NCI-H524 (cell line): ENCODE results near the gene ANO9.

Experiments
- DNase-seq, 2 experiments: peaks; one replicate each; lab custom pipeline; 2025; lab: John Stamatoyannopoulos, UW

ANO9 gene

DNA sequence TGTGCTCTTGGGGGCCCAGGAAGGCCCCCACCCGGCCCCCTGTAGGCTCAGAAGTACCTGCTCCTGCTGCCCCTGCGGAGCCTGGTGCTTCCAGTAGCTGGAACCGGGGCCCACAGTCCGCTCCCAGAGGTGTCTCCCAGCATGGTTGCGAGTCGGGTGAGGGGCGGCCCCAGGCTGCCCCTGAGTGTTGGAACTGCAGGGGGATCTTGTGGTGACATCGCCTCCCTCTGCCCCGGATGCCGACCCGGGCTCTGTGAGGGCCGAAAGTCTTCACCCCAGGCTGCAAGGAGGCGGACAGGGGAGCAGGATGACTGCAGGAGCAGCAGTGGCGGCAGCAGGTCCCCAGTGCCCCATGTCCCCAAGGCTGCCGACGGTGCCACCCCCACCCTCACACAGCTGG, 57.3 kb downstream of the ANO9 start:
- no peak for DNase-seq

DNA sequence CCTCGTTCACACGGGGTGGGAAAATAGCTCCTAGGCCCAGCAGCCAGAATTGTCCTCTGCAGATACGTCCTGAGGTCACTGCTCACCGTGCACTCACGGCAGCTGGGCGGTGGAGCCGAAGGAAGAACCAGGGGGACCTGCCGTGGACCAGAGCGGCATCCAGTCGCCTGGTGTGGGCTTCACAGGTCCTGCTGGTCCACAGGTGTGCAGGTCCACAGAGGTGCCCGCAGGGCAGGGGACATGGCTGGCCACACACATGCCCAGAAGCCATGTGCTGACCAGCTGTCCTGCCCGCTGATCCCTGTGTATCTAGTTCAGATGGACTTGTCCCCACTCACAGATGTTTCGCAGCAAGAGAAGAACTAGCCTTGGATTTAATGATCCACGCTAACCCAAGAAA, 58.4 kb downstream of the ANO9 start:
- no peak for DNase-seq

DNA sequence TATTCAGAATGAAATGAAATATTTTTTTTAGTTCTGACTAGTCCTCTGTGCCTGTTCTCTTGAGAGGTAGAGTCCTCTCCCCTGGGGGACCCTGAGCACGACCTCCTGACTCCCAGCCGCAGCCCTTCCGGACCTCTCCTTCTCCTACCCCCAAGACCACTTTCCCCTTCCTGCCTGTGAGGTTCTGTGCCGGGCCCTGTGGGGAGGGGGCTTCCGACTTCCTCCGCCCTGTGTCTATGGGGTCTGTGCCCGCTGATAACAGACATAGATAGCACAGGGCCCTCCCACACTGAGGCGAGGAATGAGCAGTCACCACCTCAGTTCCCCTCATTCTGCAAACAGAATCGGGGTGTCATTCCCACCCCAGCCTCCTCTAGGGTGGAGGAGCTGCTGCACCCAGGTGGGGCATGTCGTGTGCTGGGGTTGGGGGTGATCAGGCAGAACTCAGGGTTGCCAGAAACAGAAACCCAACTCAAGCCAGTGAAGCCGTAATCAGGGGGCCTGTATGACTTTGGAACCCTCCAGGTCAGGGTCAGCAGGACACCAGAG, 59.7 kb downstream of the ANO9 start:
- no peak for DNase-seq

DNA sequence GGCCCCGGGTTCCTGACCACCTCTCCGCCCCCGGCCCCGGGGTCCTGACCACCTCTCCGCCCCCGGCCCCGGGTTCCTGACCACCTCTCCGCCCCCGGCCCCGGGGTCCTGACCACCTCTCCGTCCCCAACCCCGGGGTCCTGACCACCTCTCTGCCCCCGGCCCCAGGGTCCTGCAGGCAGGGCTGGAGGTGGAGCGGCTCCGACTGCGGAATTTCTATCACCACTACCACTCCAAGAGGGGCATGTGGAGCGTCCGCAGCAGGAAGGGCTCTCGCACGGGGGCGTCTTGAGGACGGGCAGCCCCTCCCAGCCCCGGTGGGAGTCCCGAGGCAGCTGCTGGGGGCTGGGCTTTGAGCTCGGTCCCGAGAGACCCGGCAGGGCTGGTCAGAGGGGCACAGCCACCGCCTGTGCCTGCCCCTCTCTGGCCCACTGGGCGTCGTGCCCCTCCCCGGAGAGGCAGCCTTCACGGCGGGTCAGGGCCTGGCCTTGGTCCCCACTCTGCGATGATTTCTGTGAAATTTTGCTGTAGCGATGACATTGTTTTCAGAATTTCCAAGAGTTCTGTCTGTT, 60.2 kb downstream of the ANO9 start:
- no peak for DNase-seq

DNA sequence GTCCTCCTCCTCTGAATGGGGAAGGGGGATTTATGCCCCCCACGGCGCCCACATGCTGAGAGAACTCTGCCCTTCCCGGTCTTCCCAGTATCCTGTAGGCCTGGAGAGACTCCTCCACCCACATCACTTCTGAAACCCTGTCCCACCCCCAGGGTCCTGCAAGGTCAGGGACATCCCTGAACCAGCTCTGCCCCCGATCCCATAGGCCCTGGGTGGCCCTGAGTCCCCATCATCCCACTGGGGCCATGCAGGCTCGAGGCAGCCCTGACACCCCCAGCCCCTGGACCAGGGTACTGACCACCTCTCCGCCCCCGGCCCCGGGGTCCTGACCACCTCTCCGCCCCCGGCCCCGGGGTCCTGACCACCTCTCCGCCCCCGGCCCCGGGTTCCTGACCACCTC, 60.8 kb downstream of the ANO9 start:
- no peak for DNase-seq

DNA sequence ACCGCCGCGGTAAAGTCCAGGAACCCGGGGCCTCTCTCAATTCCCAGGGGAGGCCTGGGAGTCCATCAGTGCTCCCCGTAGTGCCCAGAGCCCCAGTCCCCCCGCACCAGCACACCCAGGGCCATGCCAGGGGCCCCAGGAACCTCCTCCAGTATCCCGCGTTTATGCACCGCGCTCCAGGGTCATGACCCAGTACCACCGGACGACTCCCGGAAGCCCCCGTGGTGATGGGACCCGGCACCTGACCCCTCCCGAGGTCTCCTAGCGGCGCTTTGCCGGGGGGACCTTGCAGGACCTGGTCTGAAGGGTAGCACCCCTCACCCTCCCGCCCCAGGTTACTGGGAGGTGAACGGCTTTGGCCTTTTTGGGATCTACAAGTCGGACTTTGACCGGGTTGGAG, 61.3 kb downstream of the ANO9 start:
- DNase-seq: no peak

DNA sequence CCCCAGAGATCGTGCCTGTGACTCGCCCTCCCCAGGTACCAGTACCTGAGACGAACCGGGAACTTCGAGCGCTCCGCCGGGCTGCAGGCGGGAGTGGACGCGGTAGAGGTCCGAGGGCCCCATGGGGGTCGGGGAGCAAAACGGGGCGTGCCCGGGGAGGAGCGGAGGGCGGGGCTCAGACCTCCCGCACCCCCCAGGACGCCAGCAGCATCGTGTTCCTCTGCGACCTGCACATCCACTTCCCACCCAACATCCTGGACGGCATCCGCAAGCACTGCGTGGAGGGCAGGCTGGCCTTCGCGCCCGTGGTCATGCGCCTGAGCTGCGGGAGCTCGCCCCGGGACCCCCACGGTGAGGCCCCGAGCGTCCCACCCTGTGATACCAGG, 61.7 kb downstream of the ANO9 start:
- DNase-seq: no peak

DNA sequence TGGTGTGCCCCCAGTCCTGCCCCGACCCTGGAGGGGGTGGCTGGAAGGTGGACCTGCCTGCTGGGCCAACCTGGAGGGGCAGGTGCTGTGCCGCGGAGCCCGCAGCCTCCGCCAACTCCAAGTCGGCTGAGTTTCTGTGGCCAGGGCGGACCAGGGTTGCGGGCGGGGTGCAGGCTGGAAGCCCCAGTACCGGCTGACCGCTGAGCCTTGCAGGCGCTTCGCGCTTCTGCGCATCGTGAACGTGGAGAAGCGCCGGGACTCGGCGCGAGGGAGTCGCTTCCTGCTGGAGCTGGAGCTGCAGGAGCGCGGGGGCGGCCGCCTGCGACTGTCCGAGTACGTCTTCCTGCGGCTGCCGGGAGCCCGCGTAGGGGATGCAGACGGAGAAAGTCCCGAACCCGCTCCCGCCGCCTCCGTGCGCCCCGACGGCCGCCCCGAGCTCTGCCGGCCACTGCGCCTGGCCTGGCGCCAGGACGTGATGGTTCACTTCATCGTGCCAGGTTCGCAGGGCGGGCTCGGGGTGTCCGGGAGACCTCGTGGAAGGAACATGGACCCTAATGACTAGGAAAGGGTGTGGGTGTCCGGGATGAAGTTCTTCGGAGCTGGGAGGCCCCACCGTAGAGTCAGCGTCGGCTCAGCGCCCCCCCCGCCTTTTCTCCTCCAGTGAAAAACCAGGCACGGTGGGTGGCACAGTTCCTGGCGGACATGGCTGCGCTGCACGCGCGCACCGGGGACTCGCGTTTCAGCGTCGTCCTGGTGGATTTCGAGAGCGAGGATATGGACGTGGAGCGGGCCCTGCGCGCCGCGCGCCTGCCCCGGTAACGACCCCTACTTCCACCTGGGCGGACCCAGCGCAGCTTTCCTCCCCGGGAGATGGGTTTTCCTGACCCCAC, 62.4 kb downstream of the ANO9 start:
- DNase-seq: no peak

DNA sequence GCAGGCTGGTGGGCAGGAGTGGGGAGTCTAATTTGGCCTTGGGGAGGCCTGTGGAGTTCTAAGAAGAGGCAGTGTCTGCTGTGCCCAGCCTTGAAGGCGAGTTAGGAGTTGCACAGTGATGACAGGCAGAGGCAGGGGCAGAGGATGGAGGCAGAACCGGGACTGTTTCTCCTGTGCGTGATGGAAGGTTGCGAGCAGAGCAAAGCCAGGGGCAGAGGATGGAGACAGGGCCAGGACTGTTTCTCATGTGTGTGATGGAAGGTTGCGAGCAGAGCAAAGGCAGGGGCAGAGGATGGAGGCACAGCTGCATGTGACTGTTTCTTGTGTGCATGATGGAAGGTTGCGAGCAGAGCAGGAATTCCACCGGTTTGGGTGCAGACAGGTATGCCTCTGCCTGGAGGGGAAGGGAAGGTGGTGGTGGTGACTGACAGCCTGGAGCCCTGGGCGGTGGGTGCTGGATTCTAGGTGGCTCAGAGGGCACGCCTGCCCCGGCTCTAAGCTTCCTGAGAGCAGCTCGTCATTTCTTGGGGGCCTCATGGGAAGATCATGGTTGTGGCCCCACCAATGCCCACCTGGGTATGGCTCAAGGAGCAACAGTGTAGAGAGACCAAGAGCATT, 63.8 kb downstream of the ANO9 start:
- no peak for DNase-seq

DNA sequence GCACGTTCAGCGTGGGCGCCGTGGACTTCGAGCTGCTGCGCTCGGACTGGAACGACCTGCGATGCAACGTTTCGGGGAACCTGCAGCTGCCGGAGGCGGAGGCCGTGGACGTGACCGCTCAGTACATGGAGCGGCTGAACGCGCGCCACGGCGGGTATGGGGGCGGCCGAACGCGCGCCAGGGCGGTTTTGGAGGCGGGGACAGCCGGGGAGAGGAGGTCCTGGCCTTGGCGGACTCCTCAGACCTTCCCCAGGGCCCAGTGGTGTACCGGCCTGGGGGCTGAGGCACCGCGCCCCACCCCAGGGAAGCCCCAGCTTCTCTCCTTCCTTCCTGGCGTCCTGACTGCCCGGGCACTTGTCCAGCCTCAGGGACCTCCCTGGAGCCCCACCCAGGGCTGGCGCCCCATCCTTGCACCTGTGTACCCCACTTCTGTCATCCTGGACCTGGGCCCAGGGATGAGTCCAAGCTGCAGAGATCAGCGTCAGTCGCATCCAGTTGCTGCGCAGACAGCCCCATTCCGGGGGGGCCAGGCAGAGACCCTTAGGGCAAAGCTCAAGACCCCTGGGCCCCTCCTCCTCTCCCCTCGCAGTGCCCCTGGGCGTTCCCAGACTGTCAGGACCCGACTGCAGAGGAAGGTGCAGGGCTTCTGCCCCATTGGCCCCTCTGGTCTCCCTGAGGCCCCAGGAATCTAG, 64.5 kb downstream of the ANO9 start:
- no peak for DNase-seq

DNA sequence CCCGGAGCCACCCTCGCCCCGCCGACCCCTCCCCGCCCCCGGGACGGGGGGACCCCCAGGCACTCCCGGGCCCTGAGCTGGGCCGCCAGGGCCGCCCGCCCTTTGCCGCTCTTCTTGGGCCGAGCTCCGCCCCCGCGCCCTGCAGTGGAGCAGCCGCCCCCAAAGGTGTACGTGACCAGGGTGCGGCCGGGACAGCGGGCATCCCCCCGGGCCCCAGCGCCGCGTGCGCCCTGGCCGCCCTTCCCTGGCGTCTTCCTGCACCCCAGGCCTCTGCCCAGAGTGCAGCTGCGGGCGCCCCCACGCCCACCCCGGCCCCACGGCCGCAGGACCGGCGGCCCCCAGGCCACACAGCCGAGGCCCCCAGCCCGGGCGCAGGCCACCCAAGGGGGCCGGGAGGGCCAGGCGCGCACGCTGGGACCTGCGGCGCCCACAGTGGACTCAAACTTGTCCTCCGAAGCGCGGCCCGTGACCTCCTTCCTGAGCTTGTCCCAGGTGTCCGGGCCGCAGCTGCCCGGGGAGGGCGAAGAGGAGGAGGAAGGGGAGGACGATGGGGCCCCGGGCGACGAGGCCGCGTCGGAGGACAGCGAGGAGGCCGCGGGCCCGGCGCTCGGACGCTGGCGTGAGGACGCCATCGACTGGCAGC, 65.2 kb downstream of the ANO9 start:
- DNase-seq: no peak

DNA sequence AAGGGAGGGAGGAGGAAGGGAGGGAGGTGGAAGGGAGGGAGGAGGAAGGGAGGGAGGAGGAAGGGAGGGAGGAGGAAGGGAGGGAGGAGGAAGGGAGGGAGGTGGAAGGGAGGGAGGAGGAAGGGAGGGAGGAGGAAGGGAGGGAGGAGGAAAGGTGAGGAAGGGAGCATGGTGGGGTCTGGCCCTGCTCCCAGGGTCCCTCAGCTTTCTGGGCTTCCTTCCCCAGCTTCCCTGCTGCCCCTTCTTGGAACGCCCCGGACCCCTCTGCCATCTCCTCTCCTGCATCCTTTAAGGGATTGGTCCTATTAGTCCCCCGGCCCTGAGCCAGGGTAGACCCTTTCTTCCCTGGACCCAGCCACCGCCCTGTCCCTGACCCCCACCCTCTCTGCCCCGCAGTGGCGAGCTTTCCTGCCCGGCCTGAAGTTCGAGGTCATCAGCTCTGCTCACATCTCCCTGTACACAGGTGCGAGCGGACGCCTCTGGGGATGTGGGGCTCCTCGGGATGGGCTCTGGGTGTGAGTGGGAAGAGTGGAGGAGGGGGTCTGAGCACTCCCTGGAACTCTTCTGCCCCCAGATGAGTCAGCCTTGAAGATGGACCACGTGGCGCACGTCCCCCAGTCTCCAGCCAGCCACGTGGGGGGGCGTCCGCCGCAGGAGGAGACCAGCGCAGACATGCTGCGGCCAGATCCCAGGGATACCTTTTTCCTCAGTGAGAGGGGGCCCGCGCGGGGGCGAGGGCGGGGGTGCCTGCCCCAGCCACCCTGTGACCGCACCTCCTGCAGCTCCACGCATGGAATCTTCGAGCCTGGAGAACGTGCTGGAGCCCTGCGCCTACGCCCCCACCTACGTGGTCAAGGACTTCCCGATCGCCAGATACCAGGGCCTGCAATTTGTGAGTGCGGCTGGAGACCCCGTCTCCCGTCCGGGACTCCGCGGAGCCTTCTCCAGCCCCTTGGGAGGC, 66.5 kb downstream of the ANO9 start:
- DNase-seq: no peak

DNA sequence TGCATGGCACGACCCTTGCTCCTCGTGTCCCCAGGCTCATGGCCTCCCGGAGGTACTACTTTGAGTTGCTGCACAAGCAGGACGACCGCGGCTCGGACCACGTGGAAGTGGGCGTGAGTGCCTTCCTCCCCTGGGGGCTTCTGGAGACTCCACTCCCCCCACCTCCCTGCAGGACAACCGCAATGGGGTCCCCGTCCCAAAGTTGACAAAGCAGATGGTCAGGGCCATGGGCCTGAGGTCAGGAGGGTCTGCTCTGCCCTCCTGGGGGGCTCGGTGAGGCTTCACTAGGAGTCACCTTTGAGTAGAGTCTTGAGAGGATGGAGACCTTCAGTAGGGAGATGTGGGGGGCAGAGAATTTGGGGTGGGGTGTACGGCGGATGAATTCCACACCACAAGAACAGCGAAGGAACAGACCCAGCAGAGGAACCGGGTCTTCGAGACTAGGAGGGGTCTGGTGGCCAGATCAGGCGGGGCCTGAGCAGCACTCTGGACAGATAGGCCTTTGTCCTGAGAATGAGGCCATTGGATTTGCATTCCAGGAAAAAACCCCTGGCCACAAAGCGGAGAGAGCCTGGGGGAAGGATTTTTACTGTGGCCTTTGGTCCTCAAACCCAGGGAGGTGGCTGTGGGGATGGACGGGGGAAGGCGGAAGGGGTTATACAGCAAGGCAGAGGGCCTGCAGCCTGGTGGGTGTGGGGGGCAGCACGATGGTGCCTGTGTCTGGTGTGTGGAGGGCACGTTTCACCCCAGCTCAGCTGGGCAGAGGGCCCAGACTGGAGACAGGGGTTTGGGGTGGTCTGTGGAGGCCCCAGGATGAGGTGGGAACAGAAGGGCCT, 67.9 kb downstream of the ANO9 start:
- DNase-seq: no peak

DNA sequence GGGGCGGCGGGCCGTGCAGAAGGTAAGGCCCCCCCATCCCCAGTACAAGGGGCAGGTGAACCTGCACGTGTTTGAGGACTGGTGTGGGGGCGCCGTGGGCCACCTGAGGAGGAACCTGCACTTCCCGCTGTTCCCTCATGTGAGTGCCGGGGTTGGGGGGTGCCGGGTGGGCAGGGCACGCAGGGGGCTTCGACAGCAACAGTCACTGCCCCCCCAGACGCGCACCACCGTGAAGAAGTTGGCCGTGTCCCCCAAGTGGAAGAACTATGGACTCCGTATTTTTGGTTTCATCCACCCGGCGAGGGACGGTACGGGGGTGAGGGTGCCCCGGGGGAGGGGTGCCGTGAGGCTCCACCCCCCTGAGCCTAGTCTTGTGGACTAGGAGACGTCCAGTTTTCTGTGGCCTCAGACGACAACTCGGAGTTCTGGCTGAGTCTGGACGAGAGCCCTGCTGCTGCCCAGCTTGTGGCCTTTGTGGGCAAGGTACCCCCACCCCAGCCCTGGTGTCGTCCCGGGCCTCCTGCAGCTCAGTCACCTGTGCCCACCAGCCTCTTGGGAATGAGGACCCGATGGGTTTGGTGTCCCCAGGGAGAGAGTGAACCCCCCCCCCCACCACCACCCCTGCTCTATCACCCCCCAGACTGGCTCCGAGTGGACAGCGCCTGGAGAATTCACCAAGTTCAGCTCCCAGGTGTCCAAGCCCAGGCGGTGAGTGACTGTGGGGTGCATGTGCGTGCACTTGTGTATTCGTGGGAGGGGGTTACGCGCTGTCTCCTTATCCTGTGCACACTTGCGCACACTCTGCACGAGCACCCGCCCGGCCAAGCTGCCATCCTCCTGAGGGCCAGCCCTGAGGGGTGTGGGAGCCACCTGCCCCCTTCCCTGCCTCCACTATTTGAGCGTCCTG, 68.7 kb downstream of the ANO9 start:
- DNase-seq: no peak

DNA sequence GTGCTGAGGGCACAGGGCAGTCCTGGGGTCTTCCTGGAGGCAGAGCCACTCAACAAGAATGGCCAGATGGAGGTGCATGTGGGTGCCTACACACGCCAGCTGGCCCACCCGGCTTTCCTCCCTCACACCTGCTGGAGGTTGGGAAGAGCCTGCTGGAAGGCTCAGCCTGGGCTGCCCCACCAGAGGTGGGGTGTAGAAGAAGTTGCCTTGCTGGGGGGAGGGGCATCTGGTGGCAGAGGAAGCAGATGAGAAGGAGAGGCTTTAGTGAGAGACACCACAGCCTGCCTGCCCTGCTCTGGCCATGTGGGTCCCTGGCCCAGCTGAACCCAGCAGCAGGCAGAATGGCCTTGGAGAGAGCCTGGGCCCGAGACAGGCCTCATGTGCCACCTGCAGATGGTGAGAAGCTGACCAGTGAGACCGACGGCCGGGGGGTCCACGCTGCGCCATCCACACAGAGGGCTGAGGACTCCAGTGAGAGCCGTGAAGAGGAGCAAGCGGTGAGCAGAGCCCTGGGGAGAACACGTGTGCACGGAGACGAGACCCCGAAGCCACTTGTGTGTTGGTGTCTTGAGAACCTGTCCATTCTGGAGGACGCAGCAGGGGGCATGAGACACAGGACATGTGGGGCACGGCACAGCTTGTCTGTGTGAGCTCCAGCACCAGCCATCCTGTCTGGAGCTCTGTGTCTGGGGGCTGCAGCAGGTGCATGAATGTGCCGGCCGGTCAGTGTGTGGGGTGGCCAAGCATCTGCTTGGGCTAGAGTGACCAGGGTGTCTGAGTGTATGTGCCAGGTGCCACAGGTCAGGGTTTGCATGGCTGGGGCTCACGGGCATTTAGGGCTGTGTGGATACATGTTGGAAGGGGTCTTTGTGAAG, 69.9 kb downstream of the ANO9 start:
- DNase-seq: peak; percentile 80 to 95

DNA sequence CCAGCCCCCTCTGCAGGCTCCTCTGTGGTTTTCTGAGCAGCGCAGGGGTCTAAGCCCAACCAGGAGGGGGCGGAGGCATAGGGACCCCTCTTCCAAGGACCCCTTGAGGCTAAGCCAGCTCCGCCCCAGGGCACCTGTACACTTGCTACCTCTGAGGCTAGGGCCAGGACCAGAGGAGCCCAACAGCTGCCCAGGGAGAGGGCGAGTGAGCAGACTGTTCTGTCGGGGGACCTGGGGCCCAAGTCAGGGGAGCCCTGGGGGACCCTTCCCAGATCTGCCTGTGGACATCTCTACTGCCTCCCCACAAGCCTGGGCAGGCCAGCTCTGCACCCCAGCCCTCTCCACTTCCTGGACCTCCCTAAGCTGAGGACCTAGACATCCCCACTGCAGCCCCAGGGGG, 70.8 kb downstream of the ANO9 start:
- no peak for DNase-seq

DNA sequence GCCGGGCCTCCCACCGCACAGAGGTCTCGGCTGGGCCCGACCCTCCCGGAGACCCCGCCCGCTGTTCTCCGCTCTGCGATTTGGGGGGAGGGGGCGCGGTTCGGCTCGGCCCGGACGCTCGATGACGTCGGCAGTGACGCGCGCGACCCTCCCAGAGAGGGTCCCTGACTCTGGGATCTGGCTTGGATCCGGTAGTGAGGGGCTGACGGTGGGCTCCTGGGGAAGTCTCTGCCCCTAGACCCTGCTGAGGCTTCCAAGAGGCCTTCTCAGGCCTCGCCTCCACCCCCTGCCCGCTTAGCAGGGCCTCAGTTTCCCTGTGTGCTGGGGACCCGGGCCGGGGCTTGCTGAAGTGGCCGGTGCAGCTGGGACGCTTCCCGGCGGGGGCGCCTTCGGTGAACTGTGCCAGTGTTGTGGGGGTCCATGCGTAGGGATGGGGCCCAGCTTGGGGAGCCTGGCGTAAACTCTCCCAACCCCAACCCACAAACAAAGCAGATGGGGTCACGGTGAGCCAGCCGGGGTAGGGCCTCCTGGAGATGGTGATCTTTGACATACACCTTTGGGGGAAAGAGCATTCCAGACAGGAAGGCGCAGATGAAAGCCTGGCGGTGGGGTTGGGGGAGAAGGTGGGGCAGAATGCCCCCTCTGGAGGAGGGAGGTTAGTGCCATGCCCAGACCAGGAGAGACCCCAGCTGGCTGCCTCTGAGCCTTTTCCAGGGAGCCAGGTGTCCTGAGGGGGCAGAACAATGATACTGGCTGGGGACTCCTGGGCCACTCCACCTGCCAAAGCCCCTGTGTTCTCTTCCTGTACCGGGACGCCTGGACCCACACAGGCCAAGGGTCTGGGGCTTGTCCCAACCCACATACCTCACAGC, 71.5 kb downstream of the ANO9 start:
- peak in 1 of 2 experiments; percentile 38 for DNase-seq
